RPMI8226 (cell line): ENCODE measurements around the gene OTP.
A peak's percentile ranks its signal among the peaks of the same experiment; 100 is the strongest.

Experiments
- DNase-seq: peaks from one replicate; pipeline ENCODE4 v3.0.0-alpha.2; 2015

OTP gene

DNA sequence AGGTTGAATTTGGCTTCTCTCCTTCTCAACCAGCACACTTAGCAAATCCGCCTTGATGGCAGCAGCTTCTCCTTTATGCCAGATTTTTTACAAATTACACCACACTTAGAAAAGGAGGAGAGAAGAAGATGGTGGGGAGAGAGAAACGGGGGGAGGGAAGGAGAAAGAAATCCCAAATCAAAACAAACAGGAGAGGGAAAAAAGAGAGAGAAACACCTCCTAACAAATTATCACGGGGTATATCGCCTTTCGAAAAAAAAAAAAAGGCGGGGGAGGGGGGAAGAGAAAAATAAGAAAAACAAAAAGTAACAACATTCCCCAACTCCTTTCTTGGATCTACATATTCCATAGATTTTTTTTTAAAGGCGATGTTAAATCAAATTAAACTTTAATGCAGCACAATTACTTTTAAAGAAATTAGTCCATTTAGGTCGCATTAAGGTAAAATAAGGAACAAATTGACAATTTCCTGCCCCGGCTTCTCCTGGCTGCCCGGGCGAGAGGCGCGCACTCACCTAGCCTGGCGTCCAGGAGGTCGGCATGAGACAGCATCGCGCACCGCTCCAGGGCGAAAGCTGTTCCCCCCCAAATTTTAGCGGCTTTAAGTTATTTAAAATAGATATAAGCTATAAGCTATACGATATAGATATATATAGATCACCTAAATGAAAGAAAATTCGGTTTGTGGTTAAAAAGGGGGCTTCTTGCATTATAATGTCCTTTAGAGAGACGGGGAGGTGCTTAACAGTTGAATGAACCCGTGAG, at the start of gene OTP:
TSS of gene OTP (minus strand) at position 716 of the 765 bp plus-strand sequence. CDS start at position 552, 164 bp downstream.
- no peak for DNase-seq

DNA sequence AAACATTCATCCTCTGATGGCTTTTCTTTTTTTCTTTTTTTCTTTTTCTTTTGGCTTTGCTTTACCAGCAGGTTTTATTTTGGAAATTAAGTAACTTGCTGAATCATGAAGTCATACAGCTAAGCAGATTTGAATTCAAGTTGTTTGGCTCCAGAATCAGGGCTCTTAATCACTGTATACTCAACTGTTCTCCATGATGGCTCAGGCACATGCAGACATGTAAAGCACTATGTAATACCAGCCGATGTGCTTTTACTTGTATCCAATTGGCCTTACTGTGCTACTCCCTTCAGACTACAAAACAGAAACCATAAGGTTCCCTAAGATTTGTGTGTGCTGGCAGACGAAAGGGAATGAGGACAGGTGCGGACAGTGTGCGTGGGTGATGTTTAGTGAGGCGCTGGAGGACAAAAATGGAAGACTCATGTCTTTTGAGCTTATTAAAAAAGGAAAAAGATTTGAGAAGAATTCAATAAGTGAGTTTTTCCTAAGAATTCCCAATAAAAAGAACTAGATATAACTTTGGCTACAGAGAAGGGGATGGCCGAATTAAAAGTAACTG, 44.7 kb upstream of the OTP start:
- no peak for DNase-seq

DNA sequence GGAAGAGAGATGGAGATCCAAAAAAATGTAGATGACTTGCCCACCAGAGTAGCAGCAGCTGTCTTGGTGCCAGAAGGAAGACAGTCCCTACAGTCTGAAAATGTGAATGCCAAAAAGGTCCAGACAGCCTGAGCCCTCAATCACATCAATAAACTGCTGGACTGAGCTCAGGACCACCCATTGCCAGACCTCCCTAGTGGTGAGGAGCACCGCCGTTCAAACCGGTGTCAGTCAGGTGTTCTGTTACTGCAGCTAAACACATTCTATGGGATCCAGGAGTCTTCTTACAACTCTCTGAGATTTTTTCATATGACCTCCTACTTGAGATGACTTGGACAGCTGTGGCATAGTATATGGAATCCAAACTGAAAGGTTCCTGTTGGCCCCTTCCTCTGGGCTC, 32.0 kb upstream of the OTP start:
- no peak for DNase-seq

DNA sequence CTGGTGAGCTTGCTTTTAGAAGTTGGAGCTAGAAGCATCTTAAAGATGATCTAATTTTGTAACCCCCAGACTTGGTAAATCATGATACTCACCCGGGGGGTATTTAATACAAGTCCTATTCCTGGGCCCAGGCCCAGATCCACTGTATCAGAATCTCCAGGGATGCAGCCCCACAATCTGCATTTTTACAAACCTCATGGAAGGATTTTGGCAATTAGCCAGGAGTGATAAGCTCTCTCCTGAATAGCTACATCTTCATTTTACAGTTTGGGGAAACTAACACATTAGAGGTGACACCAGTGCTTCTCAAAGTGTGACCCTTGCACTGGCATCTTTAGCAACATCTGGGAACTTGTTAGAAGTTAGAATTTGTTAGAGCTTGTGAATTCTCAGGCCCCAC, 31.2 kb upstream of the OTP start:
- DNase-seq, result no peak

DNA sequence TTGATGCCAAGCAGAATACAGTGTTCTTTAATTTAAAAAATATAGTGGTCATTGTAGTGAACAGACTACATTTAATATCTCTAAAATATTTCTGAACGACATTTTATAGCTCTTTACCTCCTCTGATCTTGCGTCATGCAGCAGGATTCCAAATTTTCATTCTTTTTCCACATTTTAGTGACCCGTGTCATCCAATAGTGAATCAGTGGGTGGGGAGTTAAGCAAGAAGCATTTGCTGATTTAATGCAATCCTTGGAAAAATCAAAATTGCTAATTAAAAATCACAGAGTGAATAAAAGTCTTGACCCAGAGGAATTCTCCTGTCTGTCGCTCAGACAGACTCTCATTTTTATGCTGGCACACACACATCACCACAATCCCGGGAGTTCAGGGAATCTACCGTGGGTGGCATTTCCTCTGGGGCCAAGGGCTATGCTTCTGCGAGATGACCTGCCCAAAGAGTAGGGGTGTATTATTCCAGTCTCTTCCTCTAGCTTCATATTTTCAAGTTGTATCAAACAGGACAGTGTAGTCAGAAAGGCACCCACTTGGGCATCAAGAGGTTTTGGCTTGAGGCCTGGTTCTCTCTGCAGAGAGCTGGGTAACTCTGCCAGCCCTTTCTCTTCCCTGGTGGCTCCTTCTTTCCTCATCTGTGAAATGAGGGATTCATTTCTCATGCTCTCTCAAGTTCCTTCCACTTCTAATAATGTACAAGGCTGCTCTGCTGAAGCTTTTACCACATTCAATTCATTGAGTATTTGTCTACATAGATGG, 24.8 kb upstream of the OTP start:
- no peak for DNase-seq

DNA sequence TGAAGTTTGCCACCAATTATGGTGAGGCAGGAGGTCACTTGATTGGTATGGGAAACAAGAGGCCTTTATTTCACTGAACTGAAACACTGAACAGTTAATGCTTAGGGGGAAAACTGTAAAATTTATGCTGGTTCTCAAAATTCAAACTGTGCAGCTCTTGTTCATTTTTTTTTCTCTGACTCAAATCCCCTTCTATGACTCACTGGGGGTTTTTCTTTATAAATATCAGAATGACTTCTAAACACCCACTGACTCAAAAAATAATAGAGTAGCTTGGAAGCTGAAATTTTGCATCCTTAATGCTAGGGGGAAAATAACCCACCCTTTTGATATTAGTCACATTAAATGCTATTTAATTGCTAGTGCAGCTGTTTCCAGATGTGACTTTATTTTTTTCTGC, 24.1 kb upstream of the OTP start:
- no peak for DNase-seq

DNA sequence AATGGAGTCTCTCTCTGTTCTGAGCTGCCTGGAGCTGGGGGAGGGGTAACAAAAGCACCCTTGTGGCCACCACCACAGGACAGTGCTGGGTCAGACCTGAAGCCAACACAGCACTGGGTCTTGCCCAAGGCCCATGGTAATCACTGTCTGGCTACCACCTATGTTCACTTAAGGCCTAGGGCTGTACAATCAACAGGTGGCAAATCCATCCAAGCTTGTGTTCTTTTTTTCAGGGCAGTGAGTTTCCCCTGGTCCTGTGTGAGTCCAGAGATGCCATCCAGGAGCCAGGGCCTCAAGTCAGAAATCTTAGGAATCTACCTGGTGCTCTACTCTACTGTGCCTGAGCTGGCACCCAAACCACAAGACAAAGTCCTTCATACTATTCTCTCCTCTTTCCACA, 20.1 kb upstream of the OTP start:
- DNase-seq, result no peak

DNA sequence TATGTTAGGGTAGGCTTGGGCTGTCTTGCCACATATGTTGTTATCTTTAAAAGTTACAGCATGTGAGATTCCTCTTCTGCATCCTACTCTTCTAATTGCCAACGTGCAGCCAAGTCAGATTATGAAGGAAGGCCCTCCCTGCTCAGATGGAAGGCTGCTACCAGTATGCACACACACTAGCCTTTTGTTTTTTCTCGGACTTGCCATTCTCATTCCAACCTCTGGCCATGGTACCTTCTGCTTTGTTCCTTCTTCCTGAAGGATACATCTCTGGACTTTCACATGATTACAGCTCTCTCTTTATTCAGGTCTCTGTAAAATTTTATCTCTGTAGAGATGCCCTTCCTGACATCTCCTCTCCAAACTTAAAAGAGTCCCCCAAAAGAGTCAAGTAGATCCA, 12.8 kb upstream of the OTP start:
- DNase-seq, result no peak

DNA sequence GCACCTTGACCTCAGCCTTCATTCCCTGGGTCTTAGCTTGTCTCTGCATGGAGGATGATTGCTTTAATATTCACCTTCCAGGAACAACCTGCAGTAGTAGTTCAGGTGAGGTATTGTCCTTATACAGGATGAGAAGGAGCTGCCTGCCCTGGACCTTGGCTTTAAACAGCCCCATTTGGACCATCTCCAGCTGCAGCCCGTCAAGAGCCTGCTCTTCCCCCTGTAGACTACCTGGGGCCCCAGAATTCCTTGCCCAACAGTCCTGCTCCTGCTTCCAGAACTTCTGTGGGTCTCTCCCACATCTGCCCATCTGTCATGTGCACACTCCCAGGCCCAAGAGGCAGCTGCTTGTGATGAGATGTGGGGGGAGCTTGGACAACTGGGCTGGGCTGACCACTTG, 12.2 kb upstream of the OTP start:
- no peak for DNase-seq

DNA sequence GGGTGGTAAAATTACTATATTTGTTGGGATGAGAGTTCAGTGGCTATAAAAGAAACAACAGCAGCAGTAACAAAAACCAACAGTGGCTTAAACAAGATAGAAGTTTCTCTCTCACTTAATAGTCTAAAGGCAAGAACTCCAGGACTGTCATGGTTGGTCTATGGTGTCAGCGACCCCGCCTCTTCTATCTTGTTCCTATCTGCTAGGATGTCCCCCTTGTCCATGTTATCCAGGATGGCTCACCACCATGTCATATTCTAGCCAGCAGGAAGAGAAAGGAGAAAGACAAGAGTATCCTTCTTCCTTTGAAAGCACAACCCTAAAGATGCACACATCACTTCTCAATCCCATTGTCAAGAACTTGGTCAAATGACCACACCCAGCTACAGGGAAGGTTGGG, 11.3 kb upstream of the OTP start:
- no peak for DNase-seq

DNA sequence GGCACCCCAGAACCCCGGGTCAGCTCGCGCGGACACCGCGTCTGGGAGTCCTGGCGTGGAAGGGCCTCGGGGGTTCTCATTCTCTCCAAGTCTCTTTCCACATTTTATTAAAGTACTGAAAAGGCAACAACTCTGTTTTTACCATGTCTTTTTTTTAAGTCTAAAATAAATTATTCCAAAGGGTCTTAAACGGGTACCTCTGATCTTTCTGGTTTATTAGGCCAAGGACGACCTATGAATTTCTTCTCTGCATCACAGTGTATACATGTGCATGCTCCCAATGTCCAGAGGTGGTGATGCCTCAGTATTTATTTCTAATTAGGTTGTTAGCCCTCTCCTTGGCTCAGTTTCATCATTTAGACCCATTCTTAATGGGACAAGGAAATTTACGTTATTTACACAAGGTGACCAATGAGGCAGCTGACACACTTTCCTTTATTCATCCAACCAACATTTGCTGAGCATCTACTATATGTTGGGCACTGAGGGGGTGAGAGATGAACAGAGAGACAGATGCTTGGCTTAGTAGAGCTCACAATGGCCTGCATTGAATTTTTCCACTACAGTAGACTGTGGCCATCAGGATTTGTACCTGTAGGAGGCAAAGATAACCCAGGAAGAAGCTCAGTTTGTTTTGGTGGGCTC, 7.6 kb upstream of the OTP start:
- no peak for DNase-seq

DNA sequence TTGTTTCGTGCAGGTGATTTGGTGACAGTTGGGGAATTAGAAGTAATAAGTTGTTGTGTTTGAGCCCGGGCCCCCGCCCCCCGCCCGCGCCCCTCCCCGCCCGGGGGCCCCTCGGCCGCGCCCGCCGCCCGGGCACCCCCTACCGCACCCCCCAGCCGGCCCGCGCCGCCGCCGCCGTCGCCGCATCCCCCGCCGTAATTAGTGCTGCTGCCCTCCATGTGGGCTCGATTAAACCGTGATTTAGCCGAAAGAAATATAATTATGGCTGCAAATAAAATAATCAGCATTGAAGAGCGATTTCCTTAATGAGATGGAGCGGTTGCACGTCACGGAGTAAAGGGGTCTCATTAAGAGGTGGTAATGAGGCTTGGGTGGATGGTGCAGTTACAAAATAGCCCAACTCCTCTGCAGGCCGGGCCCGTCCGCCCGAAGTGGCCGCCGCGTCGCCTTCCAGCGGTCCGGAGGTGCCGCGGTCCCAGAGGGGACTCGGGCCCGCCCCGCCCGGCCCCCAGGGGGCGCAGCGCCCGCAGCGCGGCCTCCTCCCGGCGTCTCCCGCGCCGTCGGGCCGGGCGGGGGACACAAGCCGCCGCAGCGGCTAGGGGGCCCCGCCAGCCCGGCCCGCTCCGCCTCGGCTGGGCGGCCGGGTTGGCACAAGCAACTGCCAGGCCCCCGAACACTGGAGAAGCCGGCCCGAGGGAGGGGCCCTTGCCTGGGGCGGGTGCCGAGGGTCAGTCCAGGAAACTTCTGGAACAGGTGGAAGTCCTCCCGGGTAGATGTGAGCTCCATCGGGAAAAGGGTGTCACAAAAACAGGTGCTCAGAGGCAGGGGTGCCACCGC, 6.9 kb upstream of the OTP start:
- DNase-seq, result peak; percentile 61

DNA sequence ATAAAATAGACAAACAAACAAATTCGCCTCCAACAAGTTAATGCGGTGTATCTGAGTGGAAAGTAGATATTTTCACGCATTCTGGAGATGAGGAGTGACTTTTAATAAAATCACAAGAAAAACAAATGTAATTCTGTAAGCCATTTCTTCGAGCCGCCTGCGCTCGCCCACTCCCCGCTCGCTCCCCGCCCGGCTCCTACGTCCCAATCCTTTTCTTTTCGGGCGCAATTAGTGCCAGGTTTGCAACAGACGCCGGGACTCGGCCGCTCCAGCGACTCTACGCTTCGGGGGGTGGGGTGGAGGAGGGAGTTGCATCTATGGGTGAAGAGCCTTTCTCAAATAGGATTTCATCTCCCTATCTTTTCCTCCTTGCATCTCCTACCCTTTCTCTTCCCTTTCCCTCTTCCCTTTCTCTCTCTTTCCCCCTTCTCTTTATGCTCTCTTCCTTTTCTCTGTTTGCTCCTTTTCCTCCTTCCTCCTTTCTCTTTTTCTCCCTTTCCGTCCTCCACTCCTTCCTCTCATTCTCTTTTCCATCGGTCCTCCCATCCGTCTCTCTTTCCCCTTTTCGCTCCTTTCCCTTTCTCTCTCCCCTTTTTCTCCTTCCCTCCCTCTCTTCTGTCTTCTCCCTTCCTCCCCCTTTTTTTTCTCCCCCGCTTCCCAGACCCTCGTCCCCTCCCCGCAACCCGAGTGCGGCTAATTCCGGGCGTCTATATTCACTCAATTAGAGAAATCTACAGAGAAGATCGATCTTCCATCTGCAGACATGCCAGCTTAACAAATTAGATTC, 6.1 kb upstream of the OTP start:
- no peak for DNase-seq

DNA sequence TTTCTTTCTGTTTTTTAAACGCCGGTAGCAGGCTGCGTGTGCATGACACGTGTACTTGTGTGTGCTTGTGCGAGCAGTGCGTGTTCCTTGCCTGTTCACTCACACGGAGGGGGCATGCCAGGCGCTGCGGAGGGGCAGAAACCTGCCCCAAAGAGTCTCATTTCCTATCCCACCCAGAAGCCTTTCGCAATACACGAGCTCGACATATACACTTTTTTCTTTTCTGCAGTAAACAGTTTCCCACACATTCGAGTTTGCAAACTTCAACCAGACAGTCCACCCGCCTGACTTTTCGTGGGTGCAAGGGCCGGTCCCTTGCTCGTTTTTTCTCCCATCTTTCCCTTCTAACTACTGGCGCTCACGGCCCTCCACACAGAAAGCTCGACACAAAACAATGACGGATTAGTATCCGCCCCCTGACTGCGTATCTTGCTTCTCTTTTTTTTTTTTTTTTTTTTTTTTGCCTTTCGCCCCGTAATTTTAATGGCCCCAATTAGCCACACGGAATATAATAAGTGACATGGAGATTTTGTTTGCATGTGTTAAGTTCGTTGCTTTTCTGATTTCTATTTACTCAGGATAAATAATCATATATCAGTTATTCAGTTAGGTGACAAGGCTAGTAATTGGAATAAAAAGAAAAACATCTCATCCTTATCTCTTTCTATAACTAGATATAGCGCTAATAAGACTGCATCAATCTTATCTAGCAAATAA, 5.3 kb upstream of the OTP start:
- no peak for DNase-seq

DNA sequence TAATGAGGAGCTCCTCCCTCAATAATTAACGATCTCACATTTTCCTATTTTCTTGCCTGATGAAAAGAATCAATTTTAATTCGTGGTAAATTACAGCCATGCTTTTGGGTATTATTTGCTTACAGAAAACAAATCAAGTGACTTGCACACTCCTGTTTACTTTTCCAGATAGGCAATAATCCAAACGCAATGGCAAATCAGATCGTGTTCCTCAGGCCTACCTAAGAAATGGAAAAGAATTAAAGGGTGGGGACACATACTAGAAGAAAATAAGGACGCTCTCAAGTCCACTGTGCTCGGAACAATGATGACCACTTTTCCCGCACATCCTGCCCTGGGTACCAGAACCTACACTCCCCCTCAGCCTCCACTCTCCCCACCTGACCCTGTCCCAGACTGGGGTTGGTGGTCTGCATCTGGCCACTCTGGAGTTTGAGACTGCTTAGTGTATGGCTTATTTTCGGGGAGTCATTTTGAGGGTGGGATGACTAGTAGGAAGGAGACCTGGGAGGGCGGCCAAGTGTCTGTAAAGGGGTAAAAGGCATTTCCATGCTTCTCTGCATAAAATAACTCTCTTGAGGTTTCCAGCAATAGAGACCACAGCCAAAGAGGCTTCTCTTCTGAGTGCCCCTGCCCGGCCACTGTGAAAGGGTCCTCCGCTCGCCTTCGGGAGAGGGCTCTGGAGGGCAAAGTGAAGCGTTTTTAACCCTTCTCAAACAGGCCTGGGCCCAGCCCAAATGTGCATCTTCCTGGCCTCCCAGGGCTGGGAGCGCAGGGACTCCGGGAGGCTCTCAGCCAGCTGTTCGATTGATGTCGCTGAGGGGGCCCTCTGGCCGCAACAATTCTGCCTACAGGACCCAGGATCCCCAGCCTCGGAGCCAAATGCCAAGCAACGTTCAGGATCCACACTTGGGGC, 4.5 kb upstream of the OTP start:
- DNase-seq, result no peak

DNA sequence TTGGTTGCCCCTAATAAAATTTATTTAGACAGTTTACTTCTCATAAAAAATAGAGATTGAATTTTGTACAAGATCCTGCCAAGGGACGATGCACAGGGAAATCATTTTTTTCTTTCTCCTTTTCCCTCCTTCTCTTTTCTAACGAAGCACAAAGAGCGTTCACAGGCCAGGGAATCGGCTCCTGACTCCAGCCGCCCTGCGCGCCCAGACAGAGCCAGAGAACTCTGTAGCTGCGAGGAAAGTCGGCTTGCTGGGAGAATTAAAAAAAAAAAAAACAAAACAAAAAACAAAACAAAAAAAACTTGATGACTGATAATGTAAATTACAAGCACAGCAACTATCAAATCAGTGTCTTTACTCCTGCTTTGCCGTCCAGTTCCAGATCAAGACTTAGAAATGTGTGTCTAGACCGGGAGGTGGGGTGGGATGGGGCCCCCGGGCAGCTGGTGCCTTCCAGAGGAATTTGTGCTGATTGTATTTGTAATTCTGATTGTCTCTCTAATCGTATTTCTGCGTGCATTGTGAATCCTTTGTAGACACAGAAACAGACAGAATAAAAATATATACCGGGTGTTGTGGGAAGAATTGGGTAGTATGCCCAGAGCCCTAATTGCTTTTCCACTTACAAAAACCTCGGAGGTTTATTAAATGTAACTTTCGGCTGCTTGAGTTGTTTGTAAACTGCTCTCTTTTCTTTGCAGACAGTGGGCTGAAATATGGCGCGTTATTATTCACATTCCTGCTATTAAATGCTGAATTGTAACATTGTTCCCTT, 3.6 kb upstream of the OTP start:
- DNase-seq, result no peak

DNA sequence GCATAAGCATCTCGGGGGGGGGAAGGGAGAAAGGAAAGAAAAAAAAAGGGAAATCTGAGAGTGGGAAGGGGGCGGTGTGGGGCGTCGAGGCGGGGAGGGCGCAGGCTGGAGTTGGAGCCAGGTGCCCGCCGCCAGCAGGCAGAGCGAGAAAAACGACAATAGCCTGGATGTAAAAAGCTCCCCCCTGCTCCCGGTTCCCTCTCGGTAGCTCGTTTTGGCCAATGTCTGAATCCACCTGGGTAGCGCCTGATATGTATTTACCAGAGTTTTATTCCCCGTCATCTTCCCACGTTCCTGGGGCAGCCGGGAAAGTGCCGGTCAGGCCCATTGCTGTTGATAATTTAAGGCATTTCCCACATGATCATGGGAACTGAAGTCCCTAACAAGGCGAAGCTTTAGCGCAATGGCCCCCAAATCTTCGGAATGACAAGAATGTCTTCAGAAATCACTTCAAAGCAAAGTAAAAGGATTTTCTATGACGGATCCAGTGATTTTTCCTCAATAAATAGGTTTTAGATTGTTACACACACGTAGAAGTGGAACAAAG, 3.0 kb upstream of the OTP start:
- DNase-seq, result no peak

DNA sequence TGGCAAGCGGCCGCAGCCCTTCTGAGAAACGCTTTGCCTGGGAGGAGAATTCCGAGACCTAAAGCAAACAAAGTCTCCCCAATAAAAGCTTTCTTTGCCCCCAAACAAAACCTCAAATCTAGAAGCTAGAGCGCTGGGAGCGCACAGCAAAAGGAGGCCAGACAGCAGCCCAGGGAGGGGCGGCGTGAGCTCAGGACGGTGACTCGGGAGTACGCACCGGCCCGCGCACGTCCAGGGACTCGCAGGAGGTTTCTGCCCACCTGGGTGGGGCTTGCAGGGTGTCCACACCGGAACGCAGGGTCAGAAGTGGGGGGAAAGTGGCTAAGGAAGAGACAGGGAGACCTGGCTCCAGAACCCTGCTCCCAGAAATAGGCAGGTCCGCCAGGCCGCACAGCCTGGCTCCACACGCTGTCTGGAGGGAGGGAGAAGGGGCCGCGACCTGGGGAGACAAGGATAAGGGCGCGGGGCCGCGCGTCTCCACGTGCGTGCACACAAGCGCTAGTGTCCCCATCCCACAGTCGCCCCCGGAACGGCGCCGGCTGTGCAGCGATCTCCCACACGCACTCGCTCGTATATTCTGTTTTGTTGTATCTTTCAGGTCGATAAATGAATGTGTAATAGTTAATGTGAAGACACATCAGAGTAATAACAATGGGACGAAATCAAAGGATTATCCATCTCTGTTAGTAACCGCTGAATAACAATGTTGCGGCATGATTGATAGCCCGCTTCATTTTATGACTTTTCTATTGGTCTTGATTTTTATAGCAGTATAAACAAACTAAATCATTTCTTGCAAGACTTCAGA, 2.3 kb upstream of the OTP start:
- DNase-seq, result no peak
